BJ (cell line): Measurements from ENCODE around the gene DRAXIN. TPM values are rescaled to one million over a fixed set of nuclear protein-coding genes. Genes with fewer than 3 reads are reported as not detected.

Experiments
- CTCF ChIA-PET: fragments of 350-600 bp; formaldehyde crosslinking; extraction: SDS; loops from one replicate; lab custom pipeline; 2021; ENCODE audit warnings: antibody characterized with exemption, inconsistent platforms; lab: Yijun Ruan, JAX
- POLR2A ChIA-PET: fragments of 300-600 bp; sonication (Branson Sonifier 250); formaldehyde crosslinking; extraction: SDS; loops from one replicate; lab custom pipeline; 2021; ENCODE audit warnings: antibody characterized with exemption; lab: Charles Lee
- DNase-seq: peaks from one replicate; pipeline ENCODE4 v3.0.0-alpha.2; 2011; ENCODE audit warnings: low read depth
- H3K27me3 ChIP-seq: 2 replicates; pipeline ENCODE4 v1.6.0; 2011; ENCODE audit warnings: low read length; ENCODE audit not compliant: control insufficient read depth, insufficient read depth
- H3K36me3 ChIP-seq: 2 replicates; pipeline ENCODE4 v1.5.1; 2011; ENCODE audit warnings: low read length; ENCODE audit not compliant: control insufficient read depth, insufficient read depth
- H3K4me3 ChIP-seq: 2 replicates; pipeline ENCODE4 v1.5.1; 2011; ENCODE audit warnings: low read depth, mild to moderate bottlenecking, control low read depth, low read length
- CTCF ChIP-seq: IDR thresholded peaks from 2 replicates; pipeline ENCODE4 v1.5.1; 2011; ENCODE audit warnings: low read depth, mild to moderate bottlenecking, control low read depth, inconsistent platforms, low read length, moderate library complexity; ENCODE audit not compliant: insufficient read depth
- polyA plus RNA-seq: library from polyadenylated mRNA; depleted of rRNA; stranded (reverse); fragments of >200 nt; gene quantifications from 2 replicates; pipeline ENCODE4 v1.2.3, GENCODE V29; 2011

Gene DRAXIN
- polyA plus RNA-seq, 1 experiment = 0.01 TPM

GRCh38 chr1:11708554-11709350 is 17.2 kb downstream of the DRAXIN start:
- CTCF ChIA-PET = interaction anchor here (1.5 to 4.7 kb wide), 6 partner anchors 11 to 63 kb away, joined by 4 to 37 read pairs (median 8); partner anchors contain the start of genes FBXO6 and MAD2L2
- no peaks in the 10 kb centered on the region for H3K36me3 ChIP-seq
- POLR2A ChIA-PET = no interaction called here
- DNase-seq = no peak
- H3K4me3 ChIP-seq = no peak overlapping the region
- H3K27me3 ChIP-seq = peaks cover 11% of the 10 kb centered on the region
- TF ChIP-seq CTCF = no peak

- POLR2A ChIA-PET = no interaction called here
- no peak for TF ChIP-seq CTCF
- H3K36me3 ChIP-seq = no peaks in the 10 kb centered on the region
- no peak overlapping the region for H3K4me3 ChIP-seq
- CTCF ChIA-PET = interaction anchor here (0.8 to 4.7 kb wide), 14 partner anchors 8 to 66 kb away, joined by 3 to 37 read pairs (median 4); partner anchors contain the start of gene FBXO6
- H3K27me3 ChIP-seq = 0 out of 2 replicates have a peak, but pooled peaks cover 2% of the 10 kb centered on the region
- DNase-seq = no peak
These were observed 20.0 kb downstream of the DRAXIN start for GRCh38 chr1:11711490-11711889.

DNA sequence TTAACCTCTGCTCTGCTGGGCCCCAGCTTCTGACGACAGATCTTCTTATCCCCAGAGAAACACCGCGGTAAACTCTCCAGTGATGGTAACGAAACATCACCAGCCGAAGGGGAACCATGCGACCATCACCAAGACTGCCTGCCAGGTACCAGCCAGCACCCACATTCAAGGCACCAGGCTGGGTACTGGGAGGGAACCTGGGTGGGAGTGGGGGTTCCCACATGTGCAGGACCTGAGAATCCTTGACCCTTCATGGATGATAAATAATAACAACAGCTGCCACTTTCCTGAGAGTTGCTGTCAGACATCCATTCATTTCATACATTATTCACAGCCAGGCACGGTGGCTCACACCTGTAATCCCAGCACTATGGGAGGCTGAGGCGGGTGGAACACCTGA is 20.8 kb downstream of the DRAXIN start:
- no peak for DNase-seq
- ChIA-PET POLR2A (no interaction called here), CTCF (interaction anchor here (0.6 to 4.7 kb wide), 4 partner anchors 14 to 48 kb away, joined by 3 to 30 read pairs (median 4); partner anchors contain the start of gene FBXO6)
- H3K27me3 ChIP-seq = 0 out of 2 replicates have a peak, but pooled peaks cover 2% of the 10 kb centered on the region
- H3K4me3 ChIP-seq = no peak overlapping the region
- H3K36me3 ChIP-seq = no peaks in the 10 kb centered on the region
- TF ChIP-seq CTCF = no peak

DNA sequence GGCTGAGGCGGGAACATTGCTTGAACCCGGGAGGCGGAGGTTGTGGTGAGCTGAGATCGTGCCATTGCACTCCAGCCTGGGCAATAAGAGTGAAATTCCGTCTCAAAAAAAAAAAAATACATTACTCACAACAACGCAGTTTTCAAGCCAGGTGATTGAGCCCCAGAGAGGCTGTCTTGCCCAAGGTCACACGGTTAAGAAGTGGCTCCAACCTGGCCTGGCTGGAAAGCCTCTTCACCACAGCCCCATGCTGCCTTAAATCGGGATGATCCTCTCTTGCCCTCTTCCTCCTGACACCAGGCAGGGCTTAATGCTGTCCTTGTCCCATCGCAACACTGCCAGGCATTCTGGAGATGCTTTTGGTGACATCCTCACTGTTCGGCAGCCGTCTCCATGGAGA is 21.6 kb downstream of the DRAXIN start:
- ChIA-PET POLR2A (no interaction called here), CTCF (interaction anchor here (0.6 to 3.4 kb wide), 2 partner anchors 18 to 63 kb away, joined by 3 to 18 read pairs; no protein-coding TSS in a partner anchor)
- no peaks in the 10 kb centered on the region for H3K27me3 ChIP-seq
- no peak for TF ChIP-seq CTCF
- no peaks in the 10 kb centered on the region for H3K36me3 ChIP-seq
- no peak overlapping the region for H3K4me3 ChIP-seq
- no peak for DNase-seq

DNA sequence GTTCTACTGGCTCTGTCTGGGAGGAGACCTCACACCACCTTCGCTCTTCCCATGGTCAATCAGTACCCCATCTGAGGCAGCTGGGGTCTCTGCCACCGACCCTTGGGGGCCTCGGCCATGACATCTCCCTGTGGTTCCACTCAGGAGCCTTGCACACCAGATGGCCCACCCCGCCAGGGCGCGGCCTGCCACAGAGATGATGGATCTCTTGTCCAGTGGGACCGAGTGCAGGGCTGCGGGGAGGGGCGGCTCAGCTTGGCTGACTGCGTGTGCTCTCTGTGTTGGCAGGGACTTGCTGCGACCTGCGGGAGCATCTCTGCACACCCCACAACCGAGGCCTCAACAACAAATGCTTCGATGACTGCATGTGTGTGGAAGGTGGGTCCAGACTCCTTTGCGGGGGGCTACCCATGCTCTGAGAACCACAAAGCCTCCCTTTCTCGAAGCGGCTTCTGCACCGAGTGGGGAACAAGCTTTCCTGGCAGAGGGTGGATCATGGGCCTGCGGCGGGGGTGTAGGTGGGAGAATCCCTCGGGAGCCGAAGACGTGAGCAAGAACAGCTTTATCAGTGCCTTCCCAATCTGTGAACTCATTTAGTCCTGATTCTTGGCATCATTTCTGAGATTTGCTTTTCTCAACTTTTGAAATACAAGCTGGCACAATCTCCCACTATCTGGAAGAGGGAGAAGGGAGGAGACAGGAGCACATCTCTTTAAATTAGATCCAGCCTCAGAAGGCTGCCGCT is 23.5 kb downstream of the DRAXIN start:
- POLR2A ChIA-PET = no interaction called here

More for the DNA sequence above, 23.5 kb downstream of the DRAXIN start:
- CTCF ChIA-PET = interaction anchor here (1.0 to 3.4 kb wide), 6 partner anchors 9 to 69 kb away, joined by 3 to 18 read pairs (median 4); partner anchors contain the start of gene FBXO6
- DNase-seq = no peak
- no peaks in the 10 kb centered on the region for H3K36me3 ChIP-seq
- 0 out of 2 replicates have a peak, but pooled peaks cover 2% of the 10 kb centered on the region for H3K27me3 ChIP-seq
- TF ChIP-seq CTCF = no peak
- H3K4me3 ChIP-seq = no peak overlapping the region
